OCI-M1 (cell line): Measurements from ENCODE around the gene TTLL9.
A peak's percentile ranks its signal among the peaks of the same experiment; 100 is the strongest.
"Not testable (repeated sequence)": the region's sequence is repeated elsewhere in the genome, so short reads cannot be mapped to it uniquely, and the experiment has no call there.

ENCODE experiments used
- DNase-seq: peaks from one replicate; lab custom pipeline; 2025; lab: John Stamatoyannopoulos, UW

TTLL9 gene

DNA sequence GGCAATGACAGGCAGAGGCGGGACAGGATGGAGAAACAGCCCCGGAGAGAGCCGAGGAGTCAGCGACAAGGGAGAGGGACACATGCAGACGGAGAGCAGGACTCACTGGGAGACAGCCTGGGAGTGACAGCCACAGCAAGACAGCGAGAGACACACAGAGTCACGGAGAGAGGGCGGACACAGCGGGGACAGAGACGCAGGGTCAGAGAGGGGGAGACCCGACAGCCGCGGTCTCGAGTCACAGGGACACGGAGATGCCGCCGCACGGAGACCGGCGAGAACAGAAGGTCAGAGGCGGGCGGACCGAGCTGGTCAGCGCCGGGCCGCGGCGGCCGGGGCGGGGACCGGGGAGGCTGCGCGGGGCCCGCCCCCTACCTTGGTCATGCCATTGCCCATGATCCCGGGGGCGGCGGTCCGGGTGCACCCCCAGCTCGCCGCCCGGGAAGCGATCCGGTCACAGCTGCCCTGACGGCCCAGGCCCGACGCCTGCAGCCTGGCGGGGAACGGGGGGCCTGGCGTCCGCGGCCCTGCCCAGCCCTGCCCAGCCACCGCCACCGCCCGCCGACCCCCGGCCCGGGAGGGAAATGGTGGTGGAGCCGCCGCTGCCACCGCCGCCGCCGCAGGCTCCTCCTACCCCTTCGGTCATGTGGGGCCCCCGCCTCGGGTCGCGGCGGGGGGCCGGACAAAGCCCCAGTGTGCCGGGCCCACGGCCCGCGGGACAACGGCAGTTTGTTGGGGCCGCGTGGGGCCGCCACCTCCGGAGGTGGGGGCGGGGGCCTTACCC, at the start of gene TTLL9, which contains the start of gene DUSP15:
TSS of gene TTLL9 (plus strand) at position 693 of the 784 bp plus-strand sequence. CDS start 493 bp downstream, outside the sequence.
TSS of gene DUSP15 (minus strand) at position 586 of the 784 bp plus-strand sequence. CDS start at position 396, 190 bp downstream.
- no peak for DNase-seq

- peak; percentile 7 for DNase-seq
These were observed 49.0 kb upstream of the TTLL9 start for GRCh38 chr20:31821427-31821826.

DNA sequence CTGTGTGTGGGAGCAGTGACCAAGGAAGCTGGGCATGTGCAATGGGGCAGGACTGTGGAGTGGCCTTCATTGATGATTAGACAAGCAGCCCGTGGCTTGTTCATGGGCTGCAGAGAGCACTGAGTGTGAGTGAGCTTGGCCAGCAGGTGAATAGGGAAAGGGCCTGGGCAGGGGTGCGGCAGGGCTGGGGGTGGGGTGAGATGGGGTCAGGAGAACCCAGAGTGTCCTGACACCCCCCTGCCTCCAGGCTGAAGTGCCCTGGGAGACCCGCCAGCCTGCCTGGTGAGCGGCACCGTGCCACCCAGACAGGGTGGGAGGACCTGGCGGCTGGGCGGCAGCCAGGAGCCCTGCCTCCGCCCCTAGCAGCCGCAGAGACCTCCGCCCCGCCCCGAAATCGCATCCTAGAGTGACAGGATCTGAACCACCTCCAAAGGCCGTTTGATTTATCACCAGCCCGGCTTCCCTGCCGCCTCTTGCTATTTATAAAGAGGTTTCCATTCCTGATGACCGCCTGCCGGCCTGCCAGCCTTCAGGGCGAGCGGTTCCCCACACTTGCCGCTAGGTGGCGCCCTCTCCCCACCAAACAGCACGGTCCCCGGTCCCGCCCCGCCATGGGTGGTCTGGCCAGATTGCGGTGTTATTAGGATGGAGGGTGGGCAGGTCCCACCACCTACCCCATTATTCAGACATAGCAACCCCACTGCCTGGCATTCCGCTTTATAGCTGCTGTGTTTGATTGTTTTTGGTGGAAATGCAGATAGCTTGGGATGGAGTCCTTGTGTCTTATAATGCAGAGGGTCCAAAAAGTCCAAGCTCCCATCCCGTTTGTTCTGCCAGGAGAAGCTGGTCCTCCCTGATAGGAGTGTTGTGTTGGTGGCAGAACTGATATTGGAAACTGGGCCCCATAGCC, 47.8 kb upstream of the TTLL9 start:
- peak; percentile 74 for DNase-seq

DNA sequence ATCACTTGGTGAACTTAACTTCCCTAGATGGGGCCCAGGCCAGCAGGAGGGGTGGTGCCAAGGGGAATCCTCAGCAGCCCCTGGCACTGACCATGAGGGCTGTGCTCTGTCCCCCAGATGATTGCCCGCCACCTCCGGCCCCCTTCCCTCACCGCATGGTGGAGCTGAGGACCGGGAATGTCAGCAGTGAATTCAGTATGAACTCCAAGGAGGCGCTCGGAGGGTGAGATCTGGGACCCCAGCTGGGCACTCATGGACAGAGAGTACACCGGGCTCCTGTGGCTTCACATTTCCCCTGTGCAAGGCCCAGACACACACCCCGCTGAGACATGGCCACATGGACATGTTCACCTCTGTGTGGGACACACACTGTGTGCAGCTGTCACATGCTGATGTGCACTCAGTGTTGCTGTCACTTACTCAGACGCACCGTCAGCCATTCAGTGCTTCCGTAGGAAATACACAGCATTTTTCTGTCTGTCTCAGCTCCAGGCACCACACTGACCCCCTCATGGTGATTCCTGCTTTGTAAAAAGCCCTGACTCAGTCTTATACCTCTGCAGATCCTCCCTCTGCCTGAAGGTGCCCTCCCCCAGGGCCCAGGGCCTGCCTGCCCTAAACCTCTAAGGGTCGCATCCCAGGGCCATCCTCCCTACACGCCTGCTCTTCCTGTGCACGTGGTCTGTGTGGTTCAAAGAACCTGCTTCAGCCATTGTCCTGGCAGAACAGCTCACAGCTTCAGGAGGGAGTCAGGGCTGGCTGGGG, 46.9 kb upstream of the TTLL9 start:
- DNase-seq, result no peak

- DNase-seq, result no peak
These were observed 46.3 kb upstream of the TTLL9 start for GRCh38 chr20:31824125-31824485.

DNA sequence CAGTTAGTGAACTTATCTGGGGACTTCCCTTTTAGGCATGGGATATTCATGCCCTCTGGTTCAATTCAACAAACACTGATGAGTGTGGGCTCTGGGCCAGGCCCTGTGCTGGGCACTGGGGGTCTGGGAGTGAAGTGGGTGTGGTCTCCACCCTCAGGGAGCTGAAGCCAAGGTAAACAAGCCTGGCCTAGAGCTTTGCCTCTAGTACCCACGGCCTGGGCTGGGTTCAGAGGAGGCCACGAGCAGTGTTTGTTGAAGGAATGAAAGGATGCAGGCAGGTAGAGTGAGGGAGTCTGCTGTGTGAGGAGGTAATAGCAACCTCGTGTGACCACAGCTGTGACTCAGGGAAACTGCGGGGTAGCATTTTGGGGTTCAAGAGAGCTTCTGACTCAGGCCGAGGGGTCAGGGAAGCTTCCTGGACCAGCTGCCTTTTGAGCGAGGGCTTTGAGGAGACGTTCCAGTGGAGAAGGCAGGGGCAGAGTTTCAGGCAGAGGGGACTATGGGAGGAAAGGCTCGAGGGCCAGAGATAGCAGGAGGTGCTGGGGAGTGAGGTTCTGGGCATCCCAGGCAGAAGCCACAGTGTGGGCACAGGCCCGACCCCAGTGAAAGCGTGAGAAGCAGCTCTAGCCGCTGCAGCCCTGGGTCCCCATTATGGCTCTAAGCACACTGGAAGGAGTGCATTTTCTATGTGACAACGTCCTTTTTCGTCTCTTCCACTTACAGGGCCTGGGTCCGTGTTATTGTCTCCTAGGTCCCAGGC, 45.7 kb upstream of the TTLL9 start:
- no peak for DNase-seq

DNA sequence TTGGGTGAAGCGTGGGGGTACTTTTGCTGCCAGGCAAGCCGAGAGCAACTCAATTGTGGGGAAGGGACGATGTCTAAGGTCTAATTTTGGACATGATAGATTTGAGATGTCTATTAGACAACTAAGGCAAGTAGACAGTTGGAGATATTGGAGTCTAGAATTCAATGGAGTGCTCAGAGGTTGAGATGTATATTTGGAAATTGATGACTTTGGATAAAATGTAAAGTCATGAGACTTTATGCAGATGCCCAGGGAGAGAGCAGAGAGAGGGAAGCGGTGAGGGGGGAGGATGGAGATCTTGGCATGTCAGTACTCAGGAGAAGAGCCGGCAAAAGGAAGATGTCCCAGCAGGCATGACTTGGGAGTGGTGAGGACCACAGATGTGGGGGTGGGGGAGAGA, 44.4 kb upstream of the TTLL9 start:
- DNase-seq, result no peak

DNA sequence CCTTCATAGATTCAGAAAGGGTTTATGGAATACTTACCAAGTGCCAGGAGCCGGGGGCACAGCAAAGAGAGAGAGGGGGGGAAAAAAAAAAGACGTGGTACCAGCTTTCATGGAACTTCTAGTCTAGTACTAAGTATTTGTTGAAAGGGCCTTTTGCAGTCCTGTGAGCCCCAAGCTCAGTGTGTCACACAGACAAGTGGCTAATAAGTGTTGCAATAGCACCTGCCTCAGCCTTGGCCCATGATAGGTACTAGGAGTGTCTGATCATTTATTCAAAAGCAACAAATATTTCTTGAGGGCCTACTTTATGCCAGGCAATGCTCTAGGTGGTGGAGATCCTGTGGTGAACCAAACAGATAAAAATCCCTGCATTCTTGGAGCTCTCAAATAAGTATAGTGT, 43.4 kb upstream of the TTLL9 start:
- DNase-seq, result no peak

DNA sequence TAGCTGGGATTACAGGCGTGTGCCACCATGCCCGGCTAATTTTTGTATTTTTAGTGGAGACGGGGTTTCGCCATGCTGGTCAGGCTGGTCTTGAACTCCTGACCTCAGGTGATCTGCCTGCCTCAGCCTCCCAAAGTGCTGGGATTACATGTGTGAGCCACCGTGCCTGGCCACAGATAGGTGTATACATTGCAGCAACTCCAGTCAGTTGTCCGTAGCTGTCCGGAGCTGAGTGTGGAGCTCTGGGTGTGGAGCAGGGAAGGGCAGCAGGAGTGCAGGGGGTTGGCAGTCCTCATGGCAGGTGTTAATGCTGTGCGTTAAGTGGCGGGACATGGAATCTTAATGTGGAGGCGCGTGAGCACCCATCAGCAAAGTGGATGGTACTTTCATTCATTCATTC, 42.4 kb upstream of the TTLL9 start:
- DNase-seq, result not testable (repeated sequence)

DNA sequence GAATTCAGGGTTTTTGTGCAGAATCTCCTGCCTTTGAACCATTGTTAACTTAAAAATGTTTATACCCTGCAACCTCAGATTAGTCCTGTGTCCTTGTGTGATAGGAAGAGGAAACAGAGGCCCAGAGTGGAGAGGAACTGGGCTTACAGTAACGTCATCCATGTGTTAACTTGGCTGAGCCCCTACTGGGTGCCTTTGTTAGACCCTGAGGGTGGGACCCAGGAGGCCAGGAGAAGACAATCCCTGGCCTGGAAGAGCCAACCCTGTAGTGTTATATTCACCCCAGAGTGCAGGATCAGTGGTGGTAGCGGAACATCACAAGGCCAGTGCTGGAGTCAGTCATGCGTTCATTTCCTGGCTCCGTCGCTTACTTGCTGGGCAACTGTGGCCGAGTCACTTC, 40.7 kb upstream of the TTLL9 start:
- no peak for DNase-seq

- DNase-seq, result no peak
These were observed 39.9 kb upstream of the TTLL9 start for GRCh38 chr20:31830406-31830981.

- no peak for DNase-seq
These were observed 39.2 kb upstream of the TTLL9 start for GRCh38 chr20:31831211-31831610.

- DNase-seq, result no peak
These were observed 38.6 kb upstream of the TTLL9 start for GRCh38 chr20:31831771-31832306.

DNA sequence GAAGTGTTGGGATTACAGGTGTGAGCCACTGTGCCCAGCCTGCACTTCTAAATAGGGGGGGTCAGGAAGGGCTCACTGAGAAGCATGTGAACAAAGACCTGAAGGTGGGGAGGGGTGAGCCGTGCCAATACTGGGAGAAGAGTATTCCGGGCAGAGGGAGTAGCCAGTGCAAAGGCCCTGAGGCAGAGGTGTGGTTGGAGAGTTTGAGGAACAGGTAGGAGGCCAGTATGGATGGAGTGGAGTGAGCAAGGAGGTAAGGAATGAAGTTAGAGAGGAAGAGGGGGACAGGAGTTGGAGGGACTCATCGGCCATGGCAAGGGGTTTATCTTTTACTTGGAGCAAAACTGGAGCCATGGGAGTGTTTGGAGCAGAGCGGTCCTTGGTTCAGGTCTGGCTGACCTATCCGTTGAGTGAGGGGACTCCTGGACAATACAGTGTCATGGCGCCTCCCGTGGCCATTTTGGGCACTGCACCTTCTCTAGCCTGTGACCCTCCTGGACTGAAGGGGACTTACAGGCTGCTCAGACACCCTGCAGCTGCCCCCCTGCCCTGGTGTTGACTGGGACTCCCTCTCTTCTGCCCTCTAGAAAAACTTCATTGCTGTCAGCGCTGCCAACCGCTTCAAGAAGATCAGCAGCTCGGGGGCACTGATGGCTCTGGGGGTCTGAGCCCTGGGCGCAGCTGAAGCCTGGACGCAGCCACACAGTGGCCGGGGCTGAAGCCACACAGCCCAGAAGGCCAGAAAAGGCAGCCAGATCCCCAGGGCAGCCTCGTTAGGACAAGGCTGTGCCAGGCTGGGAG, 37.1 kb upstream of the TTLL9 start:
- peak; percentile 88 for DNase-seq

DNA sequence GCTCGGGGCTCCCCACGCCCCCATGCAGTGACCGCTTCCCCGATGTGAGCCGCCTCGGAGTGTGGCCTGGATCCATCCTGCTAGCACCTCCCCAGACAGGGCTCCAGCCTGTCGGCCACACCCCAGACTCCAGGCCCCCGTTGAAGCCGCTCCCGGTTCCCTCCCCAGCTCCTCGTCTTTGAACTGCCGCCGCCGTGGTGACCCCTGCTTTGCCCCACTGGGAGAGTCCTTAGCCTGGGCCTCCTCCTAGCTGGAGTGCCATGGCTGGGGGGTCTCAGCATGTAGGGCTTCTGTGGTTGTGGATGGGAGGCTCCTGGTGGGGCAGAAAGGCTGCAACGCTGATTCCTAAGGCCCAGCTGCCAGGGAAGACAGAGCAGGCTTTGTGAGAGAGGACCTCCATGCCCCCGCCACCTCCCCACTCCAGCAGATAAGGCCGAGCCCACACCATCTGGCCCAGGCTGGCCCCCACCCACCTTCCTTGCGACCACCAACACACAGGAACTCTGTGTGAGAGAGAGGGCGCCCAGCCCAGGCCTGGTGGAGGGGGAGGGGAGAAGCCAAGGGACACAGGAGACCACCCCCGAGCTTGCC, 36.4 kb upstream of the TTLL9 start:
- DNase-seq, result no peak

GRCh38 chr20:31835554-31835953, 34.9 kb upstream of the TTLL9 start:
- no peak for DNase-seq

DNA sequence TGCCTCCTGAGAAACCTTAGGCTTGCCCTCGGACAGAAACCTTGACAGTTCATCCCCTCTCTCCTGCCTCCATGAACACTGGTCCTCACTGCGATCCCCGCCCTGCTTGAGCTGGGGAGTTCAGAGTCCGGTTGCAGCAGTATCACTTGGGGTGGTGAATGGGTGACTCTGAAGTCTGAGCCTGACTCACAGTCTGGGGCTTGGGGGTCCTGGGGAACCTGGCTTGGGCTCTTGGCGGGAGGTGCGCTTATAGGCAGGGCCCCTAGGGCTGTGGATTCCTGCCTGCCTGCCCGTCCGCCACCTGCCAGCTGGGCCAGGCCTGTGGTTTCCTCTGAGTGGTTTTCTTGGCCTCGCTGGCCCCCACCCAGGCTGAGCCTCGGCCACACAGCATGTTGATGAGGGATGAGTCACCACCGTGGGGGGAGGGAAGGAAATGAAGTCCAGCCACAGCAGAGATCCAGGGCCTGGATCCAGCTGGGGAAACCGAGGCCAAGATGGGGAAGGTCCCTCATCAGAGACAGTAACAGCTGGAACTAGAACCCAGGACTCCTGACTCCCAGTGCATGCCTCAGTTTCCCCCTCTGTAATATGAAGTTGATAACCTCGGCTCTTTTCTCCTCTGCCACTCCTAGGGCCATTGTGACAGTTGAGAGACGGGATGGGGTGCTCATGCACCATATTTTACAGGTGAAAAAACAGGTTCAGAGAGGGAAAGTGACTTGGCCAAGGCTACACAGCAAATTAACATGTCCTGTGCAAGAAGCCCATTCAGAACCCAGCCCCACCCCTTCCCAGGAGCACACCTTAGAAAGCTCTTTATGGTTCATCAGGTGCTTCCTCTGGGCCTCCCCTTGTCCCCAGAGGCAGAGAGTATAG, 34.2 kb upstream of the TTLL9 start:
- DNase-seq, result peak; percentile 85

DNA sequence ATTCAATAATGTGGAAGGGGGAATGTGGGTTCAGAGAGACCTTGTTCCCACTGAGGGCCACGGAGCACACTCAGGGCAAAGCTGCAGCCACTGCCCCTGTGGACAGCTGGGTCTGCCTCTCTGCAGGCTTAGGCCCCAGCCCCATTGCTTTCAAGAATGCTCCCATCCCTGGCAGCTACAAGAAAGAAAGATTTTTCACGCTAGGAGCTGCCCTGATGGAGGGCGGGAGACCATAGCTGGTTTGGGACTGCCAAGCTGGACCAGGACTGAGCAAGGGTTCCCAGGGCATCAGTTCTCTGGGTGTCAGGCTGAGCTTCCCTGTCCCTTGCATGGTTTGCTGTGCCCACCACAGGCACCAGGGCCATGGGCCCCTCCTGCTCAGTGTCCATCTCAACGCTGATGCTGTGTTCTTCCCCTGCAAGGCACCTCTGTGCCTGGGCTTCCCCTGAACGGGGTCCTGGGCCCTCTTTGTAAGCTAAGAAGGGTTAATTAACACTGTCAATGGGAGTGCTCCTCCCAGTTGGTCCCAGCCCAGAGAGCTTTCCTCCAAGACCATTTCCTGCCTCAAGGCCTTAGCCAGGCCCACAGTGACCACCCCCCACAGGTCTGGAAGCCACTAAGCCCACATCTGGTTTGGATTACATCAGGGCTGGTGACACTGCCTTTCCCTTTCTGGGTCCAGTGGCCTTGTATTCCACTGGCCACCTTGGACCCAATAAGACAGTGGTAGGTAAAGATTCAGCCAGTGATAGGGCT, 33.4 kb upstream of the TTLL9 start:
- peak; percentile 26 for DNase-seq
